Caco-2 (cell line): Measurements from ENCODE around the gene PEX19. TPM values are rescaled to one million over a fixed set of nuclear protein-coding genes. Genes with fewer than 3 reads are reported as not detected.

Experiments used
- BruUV-seq: library from RNA; stranded (reverse); fragments of 400-500 nt; replicated peaks from 2 replicates; lab custom pipeline; 2021; lab: Mats Ljungman, UMichigan
- CTCF ChIA-PET: fragments of 300-600 bp; sonication (Branson Sonifier 250); formaldehyde crosslinking; loops from one replicate; lab custom pipeline; 2022; ENCODE audit warnings: antibody characterized with exemption; lab: Charles Lee
- POLR2A ChIA-PET: fragments of 300-600 bp; sonication (Branson Sonifier 250); formaldehyde crosslinking; loops from one replicate; lab custom pipeline; 2022; ENCODE audit warnings: antibody characterized with exemption; lab: Charles Lee
- DNase-seq, 2 experiments: peaks; one replicate each; pipeline versions ENCODE4 v3.0.0 to v3.0.0-alpha.2; 2020 to 2022
- H3K27me3 ChIP-seq: replicated peaks from 2 replicates; pipeline ENCODE4 v1.6.0; 2011; ENCODE audit warnings: low read length; ENCODE audit not compliant: control insufficient read depth, insufficient read depth
- H3K36me3 ChIP-seq: 2 replicates; pipeline ENCODE4 v1.5.1; 2011; ENCODE audit warnings: low read length; ENCODE audit not compliant: control insufficient read depth, insufficient read depth
- H3K4me1 ChIP-seq: fragments of 250-450 bp; sonication (Bioruptor Pico); 2 replicates; pipeline ENCODE4 v1.5.1; 2020; ENCODE audit warnings: mild to moderate bottlenecking
- H3K4me3 ChIP-seq: 2 replicates; pipeline ENCODE4 v1.5.1; 2011; ENCODE audit warnings: low read depth, mild to moderate bottlenecking, control low read depth, low read length
- H3K9me3 ChIP-seq: fragments of 250-450 bp; sonication (Bioruptor Pico); 2 replicates; pipeline ENCODE4 v1.5.1; 2020; ENCODE audit warnings: mild to moderate bottlenecking, moderate library complexity
- H3K27ac Mint-ChIP-seq: one replicate; pipeline ENCODE4 v1.8.0; 2022; ENCODE audit warnings: mixed read lengths; ENCODE audit not compliant: unreplicated experiment
- H3K27me3 Mint-ChIP-seq: one replicate; pipeline ENCODE4 v1.8.0; 2022; ENCODE audit warnings: mixed read lengths; ENCODE audit not compliant: insufficient read depth, unreplicated experiment
- H3K36me3 Mint-ChIP-seq: one replicate; pipeline ENCODE4 v1.8.0; 2022; ENCODE audit warnings: mild to moderate bottlenecking, mixed read lengths; ENCODE audit not compliant: insufficient read depth, unreplicated experiment
- H3K4me1 Mint-ChIP-seq: one replicate; pipeline ENCODE4 v1.8.0; 2022; ENCODE audit warnings: low read depth, mixed read lengths; ENCODE audit not compliant: unreplicated experiment
- H3K4me3 Mint-ChIP-seq: one replicate; pipeline ENCODE4 v1.8.0; 2022; ENCODE audit warnings: mild to moderate bottlenecking, moderate library complexity, mixed read lengths; ENCODE audit not compliant: unreplicated experiment
- H3K9me3 Mint-ChIP-seq: one replicate; pipeline ENCODE4 v1.8.0; 2022; ENCODE audit warnings: mixed read lengths; ENCODE audit not compliant: unreplicated experiment
- CTCF ChIP-seq, 2 experiments: fragments of 200-600 bp in 1 of 2; IDR thresholded peaks; 1 replicate in 1 of 2; 2 replicates in 1 of 2; pipeline versions ENCODE4 v1.5.1 to v1.8.0; 2011 to 2022; ENCODE audit warnings: antibody characterized with exemption in 1 of 2, control low read depth in 1 of 2, inconsistent platforms in 1 of 2, low read depth in 1 of 2, low read length in 1 of 2, mild to moderate bottlenecking in 1 of 2, moderate library complexity in 1 of 2; ENCODE audit not compliant: insufficient read depth in 1 of 2, severe bottlenecking in 1 of 2, unreplicated experiment in 1 of 2
- intact Hi-C: fragments of 100-400 bp; cut with micrococcal nuclease; formaldehyde crosslinking; loops from one replicate; pipeline ENCODE4 v1.10.0; 2022; ENCODE audit not compliant: unreplicated experiment
- total RNA-seq: library from RNA; stranded (reverse); gene quantifications from 2 replicates; pipeline ENCODE4 v1.2.3, GENCODE V29; 2022

Gene PEX19
- total RNA-seq, 1 experiment from 2014 or later: 59.3 TPM

- POLR2A ChIA-PET: no interaction called here
Observed at GRCh38 chr1:160257411-160258015, 27.4 kb downstream of the PEX19 start.

DNA sequence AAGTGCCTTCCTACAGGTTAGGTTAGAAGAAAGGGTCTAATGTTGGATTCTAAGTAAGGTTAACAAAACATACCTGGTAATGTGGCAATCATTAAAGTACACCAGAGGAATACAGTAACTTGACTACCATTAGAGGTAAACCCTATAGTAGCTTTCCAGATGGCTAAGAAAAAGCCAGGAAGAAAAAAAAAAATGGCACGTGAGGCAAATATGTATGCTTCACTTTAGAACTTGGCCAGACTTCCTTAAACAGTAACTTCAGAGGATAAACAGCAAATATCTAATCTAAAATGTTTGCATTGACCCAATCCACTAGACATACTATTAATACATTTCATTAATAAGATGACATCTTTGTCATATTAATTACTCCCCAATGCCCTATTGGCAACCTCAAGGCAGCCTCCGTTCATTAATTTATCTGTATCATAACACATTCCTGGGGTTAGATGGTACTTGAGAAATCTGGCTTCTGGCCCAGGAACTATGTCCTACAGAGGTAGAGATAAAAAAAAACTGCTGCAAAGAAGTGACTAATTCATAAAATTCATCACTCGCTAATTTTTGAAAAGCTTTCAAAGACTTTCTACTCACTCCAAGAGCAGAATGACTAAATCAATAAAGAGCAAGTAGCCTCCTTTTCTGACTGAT, 28.4 kb downstream of the PEX19 start:
- Histone ChIP-seq H3K9me3 (no peaks in the 10 kb centered on the region), H3K4me1 (no peaks in the 10 kb centered on the region), H3K36me3 (no peaks in the 10 kb centered on the region; the same call in 1 of the 2 replicates), H3K27me3 (no peaks in the 10 kb centered on the region), H3K4me3 (no peak overlapping the region)
- BruUV-seq: no TSS peak
- no peak overlapping the region for H3K4me3 Mint-ChIP-seq
- no peak overlapping the region for H3K27ac Mint-ChIP-seq
- H3K27me3 Mint-ChIP-seq: no peaks in the 10 kb centered on the region
- H3K9me3 Mint-ChIP-seq: no peaks in the 10 kb centered on the region
- intact Hi-C loops: no loop called here
- TF ChIP-seq CTCF (IDR thresholded peaks at IDR 0.05; ENCODE audit: insufficient read depth in 1 of 2, low read depth in 1 of 2, low read length in 1 of 2, severe bottlenecking in 1 of 2, unreplicated experiment in 1 of 2): no peak
- peaks cover 27% of the 10 kb centered on the region for H3K4me1 Mint-ChIP-seq
- H3K36me3 Mint-ChIP-seq: peaks cover 31% of the 10 kb centered on the region
- POLR2A ChIA-PET: no interaction called here
- CTCF ChIA-PET: interaction anchor here (1.0 kb wide), 1 partner anchor 35 kb away, joined by 3 read pairs; no protein-coding TSS in a partner anchor
- DNase-seq: no peak

More at GRCh38 chr1:160257411-160258015, 27.4 kb downstream of the PEX19 start:
- Histone ChIP-seq H3K4me3 (no peak overlapping the region), H3K36me3 (no peaks in the 10 kb centered on the region; the same call in 1 of the 2 replicates), H3K9me3 (no peaks in the 10 kb centered on the region), H3K27me3 (no peaks in the 10 kb centered on the region), H3K4me1 (no peaks in the 10 kb centered on the region)
- Mint-ChIP-seq H3K4me1 (peaks cover 21% of the 10 kb centered on the region), H3K4me3 (no peak overlapping the region), H3K27me3 (no peaks in the 10 kb centered on the region), H3K27ac (no peak overlapping the region), H3K36me3 (peaks cover 31% of the 10 kb centered on the region), H3K9me3 (no peaks in the 10 kb centered on the region)
- intact Hi-C loops: no loop called here
- no TSS peak for BruUV-seq
- CTCF ChIA-PET: interaction anchor here (1.0 kb wide), 1 partner anchor 34 kb away, joined by 3 read pairs; no protein-coding TSS in a partner anchor
- TF ChIP-seq CTCF (IDR thresholded peaks at IDR 0.05; ENCODE audit: insufficient read depth in 1 of 2, low read depth in 1 of 2, low read length in 1 of 2, severe bottlenecking in 1 of 2, unreplicated experiment in 1 of 2): no peak
- no peak for DNase-seq

GRCh38 chr1:160255781-160256300, 29.1 kb downstream of the PEX19 start:
- no peak overlapping the region for H3K4me3 ChIP-seq
- intact Hi-C loops: no loop called here
- BruUV-seq: no TSS peak
- ChIA-PET POLR2A (no interaction called here), CTCF (no interaction called here)
- Mint-ChIP-seq H3K27ac (no peak overlapping the region), H3K4me3 (no peak overlapping the region), H3K4me1 (peaks cover 25% of the 10 kb centered on the region), H3K9me3 (no peaks in the 10 kb centered on the region), H3K36me3 (peaks cover 29% of the 10 kb centered on the region), H3K27me3 (no peaks in the 10 kb centered on the region)
- H3K27me3 ChIP-seq: no peaks in the 10 kb centered on the region
- H3K9me3 ChIP-seq: no peaks in the 10 kb centered on the region
- no peak for DNase-seq
- H3K4me1 ChIP-seq: no peaks in the 10 kb centered on the region
- H3K36me3 ChIP-seq: no peaks in the 10 kb centered on the region; the same call in 1 of the 2 replicates
- TF ChIP-seq CTCF (IDR thresholded peaks at IDR 0.05; ENCODE audit: insufficient read depth in 1 of 2, low read depth in 1 of 2, low read length in 1 of 2, severe bottlenecking in 1 of 2, unreplicated experiment in 1 of 2): no peak
